ENCODE measurements around the gene NCOA7.

Gene NCOA7

DNA sequence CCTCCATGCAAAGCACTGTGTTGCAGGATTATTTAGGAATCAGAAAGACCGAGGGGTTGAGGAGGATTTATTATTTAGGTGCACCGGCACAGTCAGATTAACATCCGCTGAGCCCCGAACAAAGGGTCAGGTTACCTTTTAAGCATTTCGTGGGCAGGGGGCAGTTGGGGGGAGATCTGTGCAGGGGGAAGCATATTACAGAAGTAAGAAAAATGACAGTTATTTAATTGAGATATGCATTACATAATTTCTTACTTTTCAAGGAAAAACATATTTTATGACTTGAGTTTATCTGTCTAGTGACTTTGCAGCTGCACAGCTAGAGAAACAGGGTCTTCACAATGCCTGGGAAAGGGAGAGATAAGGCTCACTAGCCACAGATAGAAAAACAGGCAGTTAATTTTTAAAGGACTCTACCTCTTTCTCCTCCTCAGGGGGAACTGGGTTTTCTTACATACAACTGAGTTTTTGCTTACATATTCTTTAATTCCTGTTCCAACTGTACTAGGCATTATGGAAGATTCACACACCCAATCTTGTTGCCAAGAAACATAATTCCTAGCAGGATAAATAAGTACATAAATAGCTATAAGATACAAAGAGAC is 164.1 kb downstream of the NCOA7 start:
- TF ChIP-seq, protein P1, sequence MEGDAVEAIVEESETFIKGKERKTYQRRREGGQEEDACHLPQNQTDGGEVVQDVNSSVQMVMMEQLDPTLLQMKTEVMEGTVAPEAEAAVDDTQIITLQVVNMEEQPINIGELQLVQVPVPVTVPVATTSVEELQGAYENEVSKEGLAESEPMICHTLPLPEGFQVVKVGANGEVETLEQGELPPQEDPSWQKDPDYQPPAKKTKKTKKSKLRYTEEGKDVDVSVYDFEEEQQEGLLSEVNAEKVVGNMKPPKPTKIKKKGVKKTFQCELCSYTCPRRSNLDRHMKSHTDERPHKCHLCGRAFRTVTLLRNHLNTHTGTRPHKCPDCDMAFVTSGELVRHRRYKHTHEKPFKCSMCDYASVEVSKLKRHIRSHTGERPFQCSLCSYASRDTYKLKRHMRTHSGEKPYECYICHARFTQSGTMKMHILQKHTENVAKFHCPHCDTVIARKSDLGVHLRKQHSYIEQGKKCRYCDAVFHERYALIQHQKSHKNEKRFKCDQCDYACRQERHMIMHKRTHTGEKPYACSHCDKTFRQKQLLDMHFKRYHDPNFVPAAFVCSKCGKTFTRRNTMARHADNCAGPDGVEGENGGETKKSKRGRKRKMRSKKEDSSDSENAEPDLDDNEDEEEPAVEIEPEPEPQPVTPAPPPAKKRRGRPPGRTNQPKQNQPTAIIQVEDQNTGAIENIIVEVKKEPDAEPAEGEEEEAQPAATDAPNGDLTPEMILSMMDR (IDR thresholded peaks at IDR 0.05; ENCODE audit: borderline replicate concordance, insufficient read depth, low read depth, low read length), result no peak
- H3K4me3 ChIP-seq (ENCODE audit: low read depth, low read length), result no peak overlapping the region

DNA sequence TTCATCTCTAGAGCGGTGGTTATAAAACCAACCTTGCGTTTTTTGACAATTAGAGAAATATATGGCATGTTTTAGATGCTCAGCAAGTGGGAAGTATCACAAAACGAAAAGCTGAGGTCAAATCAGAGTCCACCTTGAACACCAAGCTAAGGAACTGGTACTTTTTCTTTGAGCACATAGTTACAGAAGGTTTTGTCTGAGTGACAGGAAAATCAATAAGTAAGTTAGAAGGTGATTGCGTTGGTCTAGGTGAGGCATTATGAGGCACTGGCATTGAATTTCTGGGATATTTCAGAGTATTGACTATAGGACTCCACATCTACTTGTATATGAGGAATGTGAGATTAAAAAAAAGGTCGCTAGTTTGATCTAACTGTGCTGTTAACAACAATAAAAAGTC is 165.2 kb downstream of the NCOA7 start:
- TF ChIP-seq, protein P1 (IDR thresholded peaks at IDR 0.05; ENCODE audit: borderline replicate concordance, insufficient read depth, low read depth, low read length), result no peak
- H3K4me3 ChIP-seq (ENCODE audit: low read depth, low read length), result no peak overlapping the region

DNA sequence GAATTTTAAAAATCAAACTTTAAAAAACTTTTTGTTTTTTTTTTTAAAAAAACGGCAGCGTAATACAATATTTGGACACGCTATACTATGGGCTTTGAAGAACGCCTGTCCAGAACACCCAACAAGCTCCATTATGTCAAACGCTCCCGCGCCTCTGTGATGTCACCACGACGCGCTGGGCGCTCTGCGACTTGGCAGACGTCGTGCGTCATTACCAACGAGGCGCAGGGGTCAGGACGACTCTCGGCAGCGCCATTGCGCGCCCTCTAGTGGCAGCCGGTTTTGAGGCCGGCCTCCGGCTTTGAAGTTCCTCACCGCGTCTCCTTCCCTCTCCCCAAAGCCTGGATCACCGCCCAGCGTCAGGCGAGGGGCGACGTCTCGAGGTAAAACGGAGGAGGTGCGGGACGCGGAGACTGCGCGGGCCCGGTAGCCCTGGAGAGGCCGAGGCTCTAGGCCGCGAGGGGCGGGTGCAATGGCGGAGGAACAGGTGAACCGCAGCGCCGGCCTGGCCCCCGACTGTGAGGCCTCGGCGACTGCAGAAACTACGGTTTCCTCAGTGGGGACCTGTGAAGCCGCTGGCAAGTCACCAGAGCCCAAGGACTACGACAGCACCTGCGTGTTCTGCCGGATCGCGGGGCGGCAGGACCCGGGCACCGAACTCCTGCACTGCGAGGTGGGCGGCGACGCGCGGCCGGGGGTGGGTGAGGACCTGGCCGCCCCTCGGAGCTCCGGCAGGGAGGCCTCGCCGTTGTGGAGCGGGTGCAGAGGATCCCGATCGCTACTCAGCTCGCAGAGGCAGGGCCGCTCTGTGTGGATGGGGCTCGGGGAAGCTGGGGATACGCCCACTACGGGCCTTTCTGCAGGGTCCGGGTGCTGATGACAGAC is 166.0 kb downstream of the NCOA7 start, which contains the start of gene HINT3:
Gene HINT3, plus strand, starts transcription at position 265 of the 885 bp plus-strand sequence. Its CDS starts 208 bp downstream, at position 473.
- peak within 1 kb of the TSS; percentile 68 for H3K4me3 ChIP-seq (ENCODE audit: low read depth, low read length)
- TF ChIP-seq, protein P1 (IDR thresholded peaks at IDR 0.05; ENCODE audit: borderline replicate concordance, insufficient read depth, low read depth, low read length), result peak; percentile 96

DNA sequence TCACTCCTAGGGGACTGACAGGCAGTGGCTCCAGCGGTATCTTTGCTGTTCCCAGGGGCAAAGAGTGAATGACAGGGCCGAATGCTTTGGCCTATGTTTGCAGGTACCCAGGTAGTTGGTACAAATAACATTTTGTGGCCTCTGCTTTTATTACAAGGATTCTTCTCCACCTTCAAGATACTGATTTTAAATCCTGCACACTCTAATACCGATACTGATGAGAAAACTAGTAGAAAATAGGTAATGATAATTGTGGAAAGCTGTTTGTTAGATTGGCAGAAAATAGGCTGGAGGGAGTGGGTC is 166.6 kb downstream of the NCOA7 start:
- TF ChIP-seq, protein P1 (IDR thresholded peaks at IDR 0.05; ENCODE audit: borderline replicate concordance, insufficient read depth, low read depth, low read length), result no peak
- peak overlapping the region; percentile 68 for H3K4me3 ChIP-seq (ENCODE audit: low read depth, low read length)

DNA sequence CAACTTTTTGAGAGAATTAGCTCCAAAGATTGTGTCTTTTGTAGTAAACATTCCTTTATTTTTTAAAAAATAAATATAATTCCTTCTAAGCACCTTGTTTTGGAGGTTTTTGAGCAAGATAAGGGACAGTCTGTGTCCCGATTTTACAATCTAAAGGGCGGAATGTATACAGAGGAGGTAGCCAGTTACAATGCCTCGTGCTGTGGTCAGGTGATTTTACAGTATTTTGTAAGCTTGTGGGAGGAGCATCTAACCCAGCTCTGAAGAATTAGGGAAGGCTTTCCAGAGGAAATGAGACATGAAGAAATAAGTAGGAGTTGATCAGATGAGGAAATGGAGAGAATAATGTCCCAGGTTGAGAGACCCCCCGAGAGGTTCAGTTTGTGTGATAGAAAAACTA is 167.1 kb downstream of the NCOA7 start:
- TF ChIP-seq, protein P1 (IDR thresholded peaks at IDR 0.05; ENCODE audit: borderline replicate concordance, insufficient read depth, low read depth, low read length), result no peak
- H3K4me3 ChIP-seq (ENCODE audit: low read depth, low read length), result no peak overlapping the region

DNA sequence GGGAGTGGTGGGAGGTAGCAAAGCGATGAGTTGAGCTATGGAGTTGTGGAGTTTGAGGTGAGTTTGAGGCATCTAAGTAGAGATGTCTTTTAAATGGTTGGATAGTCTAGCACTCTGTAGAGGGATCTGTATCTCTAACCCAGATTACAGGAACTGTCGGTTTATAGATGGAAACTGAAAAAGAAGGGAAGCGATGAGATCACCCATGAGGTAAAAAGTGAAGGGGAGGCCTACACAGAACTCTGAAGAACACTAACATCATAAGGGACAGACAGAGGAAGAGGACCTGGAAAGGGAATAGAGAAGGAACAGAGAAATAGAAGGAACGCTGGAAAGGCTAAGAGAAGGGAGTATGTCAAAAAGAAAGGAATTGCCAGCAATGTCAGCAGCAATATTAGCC is 168.3 kb downstream of the NCOA7 start:
- no peak overlapping the region for H3K4me3 ChIP-seq (ENCODE audit: low read depth, low read length)
- TF ChIP-seq, protein P1 (IDR thresholded peaks at IDR 0.05; ENCODE audit: borderline replicate concordance, insufficient read depth, low read depth, low read length), result no peak

DNA sequence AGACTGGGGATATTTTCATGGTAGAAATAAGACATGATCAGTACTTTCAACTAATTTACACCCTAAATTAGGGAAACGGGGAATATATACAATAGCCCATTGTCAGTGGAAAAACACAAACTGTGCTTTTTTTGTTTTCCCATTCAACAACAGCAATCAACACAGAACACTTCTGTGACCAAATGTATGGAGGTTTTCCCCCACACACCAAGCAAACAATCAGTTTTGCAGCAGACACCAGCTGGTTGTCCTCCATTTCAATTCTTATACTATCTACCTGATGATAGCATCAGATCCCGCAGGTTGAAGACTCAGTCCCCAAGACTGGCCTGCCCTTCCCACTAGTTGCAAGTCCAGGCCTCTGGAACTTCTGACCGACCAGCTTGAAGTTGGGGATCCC is 170.4 kb downstream of the NCOA7 start:
- TF ChIP-seq, protein P1 (IDR thresholded peaks at IDR 0.05; ENCODE audit: borderline replicate concordance, insufficient read depth, low read depth, low read length), result no peak
- no peak overlapping the region for H3K4me3 ChIP-seq (ENCODE audit: low read depth, low read length)
